ENCODE results near the gene STX8.
"Not testable (repeated sequence)": the region's sequence is repeated elsewhere in the genome, so short reads cannot be mapped to it uniquely, and the experiment has no call there.

The STX8 gene

GRCh38 chr17:9554715-9555114 is 20.9 kb downstream of the STX8 start:
- not testable (repeated sequence) for DNase-seq (ENCODE audit: low spot score)

- no peak for DNase-seq (ENCODE audit: low spot score)
Measured at GRCh38 chr17:9553596-9553995, 22.0 kb downstream of the STX8 start.

GRCh38 chr17:9553181-9553580 is 22.4 kb downstream of the STX8 start:
- DNase-seq (ENCODE audit: low spot score), result no peak

GRCh38 chr17:9549215-9549614 is 26.4 kb downstream of the STX8 start:
- DNase-seq (ENCODE audit: low spot score), result no peak

GRCh38 chr17:9544221-9544620 is 31.4 kb downstream of the STX8 start:
- DNase-seq (ENCODE audit: low spot score), result no peak

- no peak for DNase-seq (ENCODE audit: low spot score)
Measured at GRCh38 chr17:9541718-9542117, 33.9 kb downstream of the STX8 start.

- no peak for DNase-seq (ENCODE audit: low spot score)
Measured at GRCh38 chr17:9538626-9539025, 37.0 kb downstream of the STX8 start.

GRCh38 chr17:9537177-9537776 is 38.3 kb downstream of the STX8 start:
- no peak for DNase-seq (ENCODE audit: low spot score)

GRCh38 chr17:9536061-9536460 is 39.6 kb downstream of the STX8 start:
- DNase-seq (ENCODE audit: low spot score), result no peak

GRCh38 chr17:9533441-9533840 is 42.2 kb downstream of the STX8 start:
- no peak for DNase-seq (ENCODE audit: low spot score)

- no peak for DNase-seq (ENCODE audit: low spot score)
Measured at GRCh38 chr17:9532715-9533114, 42.9 kb downstream of the STX8 start.

- no peak for DNase-seq (ENCODE audit: low spot score)
Measured at GRCh38 chr17:9531034-9531433, 44.6 kb downstream of the STX8 start.

- DNase-seq (ENCODE audit: low spot score), result peak; percentile 5
Measured at GRCh38 chr17:9529033-9529700, 46.5 kb downstream of the STX8 start.

- no peak for DNase-seq (ENCODE audit: low spot score)
Measured at GRCh38 chr17:9527788-9528187, 47.8 kb downstream of the STX8 start.

GRCh38 chr17:9522074-9522473 is 53.5 kb downstream of the STX8 start:
- DNase-seq (ENCODE audit: low spot score), result peak; percentile 54

GRCh38 chr17:9521062-9521461 is 54.6 kb downstream of the STX8 start:
- DNase-seq (ENCODE audit: low spot score), result no peak

- no peak for DNase-seq (ENCODE audit: low spot score)
Measured at GRCh38 chr17:9520649-9521048, 55.0 kb downstream of the STX8 start.

GRCh38 chr17:9519583-9520272 is 55.9 kb downstream of the STX8 start:
- DNase-seq (ENCODE audit: low spot score), result no peak

GRCh38 chr17:9517396-9517795 is 58.2 kb downstream of the STX8 start:
- no peak for DNase-seq (ENCODE audit: low spot score)

GRCh38 chr17:9513266-9513665 is 62.4 kb downstream of the STX8 start:
- no peak for DNase-seq (ENCODE audit: low spot score)

- DNase-seq (ENCODE audit: low spot score), result no peak
Measured at GRCh38 chr17:9512323-9513168, 63.1 kb downstream of the STX8 start.

GRCh38 chr17:9509236-9509816 is 66.3 kb downstream of the STX8 start:
- no peak for DNase-seq (ENCODE audit: low spot score)

Measured in globus pallidus (tissue), 1 donor.